ENCODE measurements around the gene AKAP6.

GRCh38 chr14:32560209-32560857 is 231.2 kb downstream of the AKAP6 start:
- peak; percentile 61 to 92 (median 75) for TF ChIP-seq CTCF (IDR thresholded peaks at IDR 0.05)
- TF ChIP-seq POLR2A (IDR thresholded peaks at IDR 0.05), result no peak
